Activated CD4-positive, alpha-beta T cell treated with anti-CD3 and anti-CD28 coated beads, Interleukin-2, amount 50 U/mL, for 48 hours (primary cell): ENCODE measurements around the gene EXOC6B.
"Not testable (repeated sequence)": the region's sequence is repeated elsewhere in the genome, so short reads cannot be mapped to it uniquely, and the experiment has no call there.

Experiments
- DNase-seq, 2 experiments: peaks; one replicate each; pipeline ENCODE4 v3.0.0-alpha.2; 2020

Gene EXOC6B

GRCh38 chr2:72602711-72603110 lies 223.1 kb downstream of the EXOC6B start:
- DNase-seq = no peak

GRCh38 chr2:72602095-72602494 lies 223.7 kb downstream of the EXOC6B start:
- DNase-seq = no peak

GRCh38 chr2:72583836-72584235 lies 242.0 kb downstream of the EXOC6B start:
- DNase-seq = not testable (repeated sequence)

DNA sequence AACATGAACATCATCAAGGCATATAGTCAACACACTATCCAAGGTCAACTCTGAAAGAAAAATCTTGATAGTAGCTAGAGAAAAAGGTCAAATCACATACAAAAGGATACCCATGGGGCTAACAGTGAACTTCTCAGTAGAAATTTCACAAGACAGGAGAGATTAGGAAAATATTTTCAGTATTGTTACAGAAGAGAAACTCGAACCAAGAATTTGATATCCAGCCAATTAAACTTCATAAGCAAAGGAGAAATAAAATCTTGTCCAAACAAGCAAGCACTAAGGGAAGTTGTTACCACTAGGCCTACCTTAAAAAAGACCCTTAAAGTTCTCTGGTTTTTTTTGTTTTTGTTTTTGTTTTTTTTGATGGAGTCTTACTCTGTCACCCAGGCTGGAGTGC lies 242.5 kb downstream of the EXOC6B start:
- DNase-seq = no peak

GRCh38 chr2:72581560-72582181 lies 244.2 kb downstream of the EXOC6B start:
- no peak for DNase-seq

- no peak for DNase-seq
These were observed 246.1 kb downstream of the EXOC6B start for GRCh38 chr2:72579591-72580180.

- DNase-seq = no peak
These were observed 249.0 kb downstream of the EXOC6B start for GRCh38 chr2:72576861-72577260.

- no peak for DNase-seq
These were observed 249.4 kb downstream of the EXOC6B start for GRCh38 chr2:72576459-72576858.

- no peak for DNase-seq
These were observed 250.9 kb downstream of the EXOC6B start for GRCh38 chr2:72574886-72575285.

DNA sequence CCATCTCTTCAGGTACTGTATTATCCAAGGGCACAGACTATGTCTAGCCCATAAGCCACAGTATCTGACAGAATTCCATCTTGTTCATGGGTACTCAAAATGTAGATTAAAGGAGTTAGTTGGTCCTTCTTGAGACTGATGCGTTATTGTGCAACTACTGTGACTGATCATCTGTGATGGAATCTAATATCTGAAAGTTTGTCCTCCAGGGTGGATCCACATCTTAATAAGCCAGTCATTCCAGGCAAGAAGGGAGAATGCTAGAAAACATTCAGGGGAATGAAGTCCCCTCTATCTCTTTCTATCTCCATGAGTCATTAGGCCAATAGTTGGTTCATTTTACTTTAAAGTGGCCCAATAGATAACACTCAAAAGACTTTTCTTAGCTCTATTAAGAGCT lies 252.6 kb downstream of the EXOC6B start:
- DNase-seq = no peak

GRCh38 chr2:72572501-72572900 lies 253.3 kb downstream of the EXOC6B start:
- DNase-seq = no peak

DNA sequence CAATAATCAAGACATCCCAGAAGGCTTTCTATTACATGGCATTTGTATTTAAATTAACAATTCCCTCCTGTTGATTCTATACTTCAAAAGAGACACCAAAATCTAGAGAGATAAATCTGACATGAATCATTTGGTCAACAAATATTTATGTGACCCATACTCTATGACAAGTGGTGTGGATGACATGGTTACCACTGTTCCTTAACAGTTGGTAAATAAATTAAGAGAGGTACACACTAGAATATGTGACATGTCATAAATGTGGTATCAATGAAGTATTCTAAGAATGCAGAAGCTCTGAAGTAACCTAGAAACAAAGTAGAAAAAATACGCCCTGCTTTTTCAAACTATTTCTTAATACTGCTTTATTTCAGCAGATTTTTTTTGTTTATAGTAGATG lies 255.4 kb downstream of the EXOC6B start:
- no peak for DNase-seq

- DNase-seq = no peak
These were observed 263.2 kb downstream of the EXOC6B start for GRCh38 chr2:72562451-72563153.

DNA sequence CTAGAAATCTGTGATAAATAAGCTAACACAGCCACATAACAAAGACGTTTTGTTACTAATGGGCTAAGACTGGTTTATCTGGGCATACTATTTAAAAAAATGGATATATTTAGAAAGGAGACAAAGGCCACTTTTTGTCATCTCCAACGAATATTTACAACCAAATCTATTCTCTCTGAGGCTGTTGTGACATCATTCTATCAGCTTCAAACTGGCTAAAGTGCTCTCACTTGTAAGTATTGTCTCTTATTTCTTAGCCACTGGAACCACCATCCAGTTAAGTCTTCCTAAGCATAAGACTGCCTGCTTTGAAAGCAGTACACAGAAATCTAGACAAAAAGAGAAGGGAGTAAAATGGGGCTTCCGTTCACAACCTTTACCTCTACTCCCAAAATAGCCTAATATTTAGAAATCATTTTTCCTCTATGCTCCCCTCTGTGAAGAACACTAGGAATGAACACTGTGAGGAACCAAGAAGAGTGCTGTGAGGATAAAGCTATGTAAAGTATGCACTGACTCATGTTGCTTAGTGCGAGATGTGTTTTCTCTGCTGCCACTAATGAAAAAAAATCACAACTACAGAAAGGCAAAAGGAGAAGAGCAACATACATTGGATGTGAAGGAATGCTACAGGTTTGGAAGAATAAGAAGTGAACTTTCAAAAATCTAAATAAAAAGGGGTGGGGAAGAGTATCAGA lies 264.1 kb downstream of the EXOC6B start:
- no peak for DNase-seq

GRCh38 chr2:72555943-72556342 lies 269.9 kb downstream of the EXOC6B start:
- DNase-seq = no peak

GRCh38 chr2:72555363-72555762 lies 270.5 kb downstream of the EXOC6B start:
- DNase-seq = not testable (repeated sequence)

GRCh38 chr2:72554910-72555309 lies 270.9 kb downstream of the EXOC6B start:
- DNase-seq = not testable (repeated sequence)

GRCh38 chr2:72554381-72554780 lies 271.5 kb downstream of the EXOC6B start:
- DNase-seq = no peak

- no peak for DNase-seq
These were observed 277.6 kb downstream of the EXOC6B start for GRCh38 chr2:72548081-72548764.

- DNase-seq = no peak
These were observed 280.0 kb downstream of the EXOC6B start for GRCh38 chr2:72545790-72546189.

DNA sequence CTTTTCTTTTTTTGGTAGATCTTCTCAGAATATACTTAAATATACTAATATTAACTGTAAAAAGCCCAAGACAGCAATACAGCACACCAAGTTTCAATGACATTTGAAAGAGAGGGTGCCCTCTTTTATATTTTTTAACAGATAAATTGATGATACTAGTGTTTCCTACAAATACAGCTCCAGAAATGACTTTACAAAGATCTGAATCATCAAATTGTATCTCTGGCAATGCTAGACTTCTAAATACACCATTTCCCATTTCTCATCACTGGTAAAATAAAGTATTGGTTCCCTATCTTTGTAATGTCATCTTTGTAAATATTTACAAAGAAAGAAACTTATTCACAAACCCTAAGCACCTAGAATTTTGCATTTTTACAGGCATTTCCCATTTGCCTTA lies 281.3 kb downstream of the EXOC6B start:
- DNase-seq = no peak

GRCh38 chr2:72543497-72544216 lies 282.2 kb downstream of the EXOC6B start:
- DNase-seq = no peak
